ENCODE data around the gene SZRD1. TPM values are rescaled to one million over a fixed set of nuclear protein-coding genes. Genes with fewer than 3 reads are reported as not detected.
"Not testable (repeated sequence)": the region's sequence is repeated elsewhere in the genome, so short reads cannot be mapped to it uniquely, and the experiment has no call there.

Gene SZRD1
- total RNA-seq, 1 donor from 2014 or later: 119 TPM

- Mint-ChIP-seq H3K36me3 (no peaks in the 10 kb centered on the region), H3K9me3 (no peaks in the 10 kb centered on the region), H3K4me1 (peaks cover 21% of the 10 kb centered on the region), H3K4me3 (peak overlapping the region; percentile 97), H3K27ac (peak overlapping the region; percentile 96), H3K27me3 (ENCODE audit: low read depth) (no peaks in the 10 kb centered on the region)
- no peak for TF ChIP-seq CTCF (IDR thresholded peaks at IDR 0.05; ENCODE audit: unreplicated experiment)
- DNase-seq (ENCODE audit: low spot score in 2 of 2, unreplicated experiment in 2 of 2): no peak
Observed at GRCh38 chr1:16352842-16353535, 14.1 kb upstream of the SZRD1 start.

GRCh38 chr1:16354619-16355018 lies 12.4 kb upstream of the SZRD1 start:
- no peaks in the 10 kb centered on the region for H3K36me3 Mint-ChIP-seq
- H3K9me3 Mint-ChIP-seq: no peaks in the 10 kb centered on the region
- peaks cover 21% of the 10 kb centered on the region for H3K4me1 Mint-ChIP-seq
- no peaks in the 10 kb centered on the region for H3K27me3 Mint-ChIP-seq (ENCODE audit: low read depth)
- no peak for DNase-seq (ENCODE audit: low spot score in 2 of 2, unreplicated experiment in 2 of 2)
- no peak for TF ChIP-seq CTCF (IDR thresholded peaks at IDR 0.05; ENCODE audit: unreplicated experiment)
- no peak overlapping the region for H3K4me3 Mint-ChIP-seq
- H3K27ac Mint-ChIP-seq: no peak overlapping the region

GRCh38 chr1:16356867-16357266 lies 10.2 kb upstream of the SZRD1 start:
- DNase-seq (ENCODE audit: low spot score in 2 of 2, unreplicated experiment in 2 of 2): no peak
- no peak overlapping the region for H3K27ac Mint-ChIP-seq
- H3K4me1 Mint-ChIP-seq: peaks cover 8% of the 10 kb centered on the region
- H3K9me3 Mint-ChIP-seq: no peaks in the 10 kb centered on the region
- no peaks in the 10 kb centered on the region for H3K27me3 Mint-ChIP-seq (ENCODE audit: low read depth)
- no peak for TF ChIP-seq CTCF (IDR thresholded peaks at IDR 0.05; ENCODE audit: unreplicated experiment)
- no peak overlapping the region for H3K4me3 Mint-ChIP-seq
- H3K36me3 Mint-ChIP-seq: no peaks in the 10 kb centered on the region

DNA sequence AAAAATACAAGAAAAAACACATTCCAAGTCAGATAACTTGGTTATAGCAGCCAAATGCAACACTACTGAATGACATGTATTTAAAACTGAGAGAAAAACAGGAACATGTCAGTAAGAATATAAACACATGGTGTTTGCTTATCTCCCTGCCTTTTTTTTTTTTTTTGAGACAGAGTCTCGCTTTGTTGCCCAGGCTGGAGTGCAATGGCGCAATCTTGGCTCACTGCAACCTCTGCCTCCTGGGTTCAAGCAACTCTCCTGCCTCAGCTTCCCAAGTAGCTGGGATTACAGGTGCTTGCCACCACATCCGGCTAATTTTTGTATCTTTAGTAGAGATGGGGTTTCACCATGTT lies 1.9 kb upstream of the SZRD1 start:
- DNase-seq (ENCODE audit: low spot score in 2 of 2, unreplicated experiment in 2 of 2); H3K36me3 Mint-ChIP-seq; H3K9me3 Mint-ChIP-seq; H3K4me3 Mint-ChIP-seq; H3K27ac Mint-ChIP-seq; H3K27me3 Mint-ChIP-seq (ENCODE audit: low read depth): not testable (repeated sequence)
- peaks cover 22% of the 10 kb centered on the region for H3K4me1 Mint-ChIP-seq

GRCh38 chr1:16367258-16367967 lies 371 bp downstream of the SZRD1 start:
- H3K4me3 Mint-ChIP-seq: peak overlapping the region; percentile 85
- H3K27me3 Mint-ChIP-seq (ENCODE audit: low read depth): no peaks in the 10 kb centered on the region
- H3K36me3 Mint-ChIP-seq: no peaks in the 10 kb centered on the region
- DNase-seq (ENCODE audit: low spot score in 2 of 2, unreplicated experiment in 2 of 2): peak; percentile 44 to 75
- H3K27ac Mint-ChIP-seq: peak overlapping the region; percentile 99
- H3K4me1 Mint-ChIP-seq: peaks cover 28% of the 10 kb centered on the region
- H3K9me3 Mint-ChIP-seq: no peaks in the 10 kb centered on the region
- no peak for TF ChIP-seq CTCF (IDR thresholded peaks at IDR 0.05; ENCODE audit: unreplicated experiment)

Data from mesothelial cell of epicardium (in vitro differentiated cells).